ENCODE data around the gene GRID2.

DNA sequence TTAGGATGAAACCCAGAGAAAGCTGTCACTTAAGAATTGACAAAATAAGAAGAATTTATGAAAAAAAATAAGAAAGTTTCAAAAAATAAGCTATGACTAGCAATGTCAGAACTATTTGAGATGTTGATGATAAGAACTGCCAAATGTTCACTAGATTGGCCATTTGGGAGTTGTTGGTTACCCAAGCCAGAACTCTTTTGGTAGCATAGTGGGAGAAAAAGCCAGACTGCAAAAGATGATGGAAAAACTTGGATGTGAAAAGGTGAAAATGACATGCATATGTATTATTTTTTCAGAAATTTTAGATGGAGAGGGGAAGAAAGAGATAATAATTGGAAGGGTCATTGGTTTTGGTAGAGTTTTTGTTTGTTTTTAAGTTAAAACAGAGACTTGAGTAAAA is 1127.6 kb downstream of the GRID2 start:
- TF ChIP-seq, protein P1, sequence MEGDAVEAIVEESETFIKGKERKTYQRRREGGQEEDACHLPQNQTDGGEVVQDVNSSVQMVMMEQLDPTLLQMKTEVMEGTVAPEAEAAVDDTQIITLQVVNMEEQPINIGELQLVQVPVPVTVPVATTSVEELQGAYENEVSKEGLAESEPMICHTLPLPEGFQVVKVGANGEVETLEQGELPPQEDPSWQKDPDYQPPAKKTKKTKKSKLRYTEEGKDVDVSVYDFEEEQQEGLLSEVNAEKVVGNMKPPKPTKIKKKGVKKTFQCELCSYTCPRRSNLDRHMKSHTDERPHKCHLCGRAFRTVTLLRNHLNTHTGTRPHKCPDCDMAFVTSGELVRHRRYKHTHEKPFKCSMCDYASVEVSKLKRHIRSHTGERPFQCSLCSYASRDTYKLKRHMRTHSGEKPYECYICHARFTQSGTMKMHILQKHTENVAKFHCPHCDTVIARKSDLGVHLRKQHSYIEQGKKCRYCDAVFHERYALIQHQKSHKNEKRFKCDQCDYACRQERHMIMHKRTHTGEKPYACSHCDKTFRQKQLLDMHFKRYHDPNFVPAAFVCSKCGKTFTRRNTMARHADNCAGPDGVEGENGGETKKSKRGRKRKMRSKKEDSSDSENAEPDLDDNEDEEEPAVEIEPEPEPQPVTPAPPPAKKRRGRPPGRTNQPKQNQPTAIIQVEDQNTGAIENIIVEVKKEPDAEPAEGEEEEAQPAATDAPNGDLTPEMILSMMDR (IDR thresholded peaks at IDR 0.05) = no peak
- TF ChIP-seq POLR2A (IDR thresholded peaks at IDR 0.05) = no peak
